H1 (cell line): ENCODE data around the gene PRDM5. TPM values are rescaled to one million over a fixed set of nuclear protein-coding genes. Genes with fewer than 3 reads are reported as not detected.

Experiments
- CTCF ChIA-PET: fragments of 300-600 bp; sonication (Branson Sonifier 250); formaldehyde crosslinking; loops from one replicate; lab custom pipeline; 2021; ENCODE audit not compliant: partially characterized antibody; lab: Charles Lee
- POLR2A ChIA-PET: fragments of 300-600 bp; sonication (Branson Sonifier 250); formaldehyde crosslinking; loops from one replicate; lab custom pipeline; 2021; ENCODE audit warnings: inconsistent platforms; ENCODE audit not compliant: partially characterized antibody; lab: Charles Lee
- DNase-seq, 2 experiments: peaks; one replicate each; pipeline versions ENCODE4 v3.0.0 to v3.0.0-alpha.2; 2010 to 2022; ENCODE audit warnings: low spot score in 2 of 2, low read depth in 1 of 2, mixed read lengths in 1 of 2
- FAIRE-seq: peaks from 2 replicates; lab custom pipeline; 2011; peaks lifted over from hg19 to GRCh38; lab: Jason Lieb, UNC
- H2AFZ ChIP-seq: 2 replicates; pipeline ENCODE4 v1.8.1; 2012; ENCODE audit warnings: low read length, inconsistent platforms
- H2AK5ac ChIP-seq: 2 replicates; pipeline ENCODE4 v1.6.1; 2013; ENCODE audit warnings: low read depth, low read length
- H2BK120ac ChIP-seq: replicated peaks from 2 replicates; pipeline ENCODE3; 2013; ENCODE audit warnings: low read depth, low read length, inconsistent platforms
- H2BK12ac ChIP-seq: 2 replicates; pipeline ENCODE4 v1.6.1; 2013; ENCODE audit warnings: low read depth, low read length
- H2BK15ac ChIP-seq: 2 replicates; pipeline ENCODE4 v1.6.1; 2013; ENCODE audit warnings: low read length
- H2BK20ac ChIP-seq: 2 replicates; pipeline ENCODE4 v1.6.1; 2013; ENCODE audit warnings: low read length
- H2BK5ac ChIP-seq: 2 replicates; pipeline ENCODE4 v1.6.1; 2013; ENCODE audit warnings: low read depth, low read length
- H3K14ac ChIP-seq: 2 replicates; pipeline ENCODE4 v1.6.1; 2013; ENCODE audit warnings: inconsistent platforms; ENCODE audit not compliant: insufficient read length
- H3K18ac ChIP-seq: 2 replicates; pipeline ENCODE4 v1.6.1; 2013; ENCODE audit warnings: low read length; ENCODE audit errors: extremely low read depth
- H3K23ac ChIP-seq: 2 replicates; pipeline ENCODE4 v1.6.1; 2013; ENCODE audit warnings: inconsistent platforms; ENCODE audit not compliant: insufficient read length
- H3K23me2 ChIP-seq: 2 replicates; pipeline ENCODE4 v1.6.1; 2013; ENCODE audit warnings: low read depth, low read length
- H3K27ac ChIP-seq: 2 replicates; pipeline ENCODE4 v1.6.1; 2011; ENCODE audit warnings: low read depth, low read length, inconsistent platforms
- H3K27me3 ChIP-seq, 4 experiments: replicated peaks in 1 of 4; 1 replicate in 1 of 4; 2 replicates in 3 of 4; pipeline versions ENCODE4 v1.6.1 to v1.8.1; 2011 to 2013; ENCODE audit warnings: low read length in 3 of 4, mild to moderate bottlenecking in 3 of 4, inconsistent platforms in 2 of 4, mixed read lengths in 2 of 4, moderate library complexity in 1 of 4; ENCODE audit not compliant: control insufficient read depth in 3 of 4, insufficient read depth in 3 of 4; ENCODE audit errors: extremely low read depth in 1 of 4
- H3K36me3 ChIP-seq, 4 experiments: 2 replicates each; pipeline versions ENCODE4 v1.6.1 to v1.8.1; 2011 to 2013; ENCODE audit warnings: mild to moderate bottlenecking in 4 of 4, low read length in 3 of 4, moderate library complexity in 2 of 4, control low read depth in 1 of 4, inconsistent platforms in 1 of 4; ENCODE audit not compliant: insufficient read depth in 4 of 4, control insufficient read depth in 2 of 4
- H3K4ac ChIP-seq: replicated peaks from 2 replicates; pipeline ENCODE3; 2013; ENCODE audit warnings: low read length, low read depth, mixed read lengths, inconsistent platforms; ENCODE audit not compliant: insufficient read length
- H3K4me1 ChIP-seq, 4 experiments: replicated peaks in 1 of 4; 1 replicate in 1 of 4; 2 replicates in 3 of 4; pipeline versions ENCODE4 v1.6.1 to v1.8.1; 2011 to 2013; ENCODE audit warnings: low read length in 3 of 4, inconsistent platforms in 2 of 4, mixed read lengths in 1 of 4; ENCODE audit not compliant: insufficient read depth in 4 of 4, control insufficient read depth in 3 of 4
- H3K4me2 ChIP-seq, 2 experiments: 2 replicates each; pipeline versions ENCODE4 v1.6.1 to v1.8.1; 2011 to 2013; ENCODE audit warnings: low read depth in 2 of 2, low read length in 2 of 2, control low read depth in 1 of 2, inconsistent platforms in 1 of 2, mild to moderate bottlenecking in 1 of 2; ENCODE audit not compliant: insufficient read depth in 1 of 2
- H3K4me3 ChIP-seq, 4 experiments: fragments of 200-600, 300-600 bp in 1 of 4; sonication (generic), shearing (Covaris generic), sonication (Bioruptor Twin) in 1 of 4; 2 replicates each; pipeline versions ENCODE4 v1.5.1 to v1.8.1; 2011 to 2016; ENCODE audit warnings: low read length in 4 of 4, low read depth in 3 of 4, control low read depth in 2 of 4, inconsistent platforms in 2 of 4, mild to moderate bottlenecking in 2 of 4, mixed read lengths in 1 of 4, moderate library complexity in 1 of 4; ENCODE audit not compliant: insufficient read depth in 2 of 4; ENCODE audit errors: extremely low read depth in 1 of 4
- H3K56ac ChIP-seq: replicated peaks from 2 replicates; pipeline ENCODE3; 2013; ENCODE audit warnings: low read depth, mild to moderate bottlenecking, mixed read lengths, low read length, inconsistent platforms; ENCODE audit not compliant: insufficient read length
- H3K79me1 ChIP-seq: 2 replicates; pipeline ENCODE4 v1.6.1; 2013; ENCODE audit warnings: low read depth, low read length, control low read depth
- H3K79me2 ChIP-seq, 2 experiments: 2 replicates each; pipeline versions ENCODE4 v1.6.1 to v1.8.1; 2012 to 2013; ENCODE audit warnings: low read length in 2 of 2, mild to moderate bottlenecking in 2 of 2, inconsistent platforms in 1 of 2; ENCODE audit not compliant: insufficient read depth in 2 of 2, control insufficient read depth in 1 of 2
- H3K9ac ChIP-seq, 4 experiments: replicated peaks in 1 of 4; 1 replicate in 1 of 4; 2 replicates in 3 of 4; pipeline versions ENCODE4 v1.6.1 to v1.8.1; 2011 to 2013; ENCODE audit warnings: low read depth in 3 of 4, low read length in 3 of 4, control low read depth in 2 of 4, mild to moderate bottlenecking in 2 of 4, moderate library complexity in 2 of 4, inconsistent platforms in 1 of 4; ENCODE audit errors: extremely low read depth in 1 of 4
- H3K9me3 ChIP-seq, 2 experiments: 2 replicates each; pipeline versions ENCODE4 v1.6.1 to v1.8.1; 2012 to 2013; ENCODE audit warnings: mild to moderate bottlenecking in 2 of 2, moderate library complexity in 2 of 2, control low read depth in 1 of 2, inconsistent platforms in 1 of 2, low read depth in 1 of 2, low read length in 1 of 2, mixed read lengths in 1 of 2; ENCODE audit not compliant: insufficient read depth in 2 of 2
- H4K20me1 ChIP-seq, 2 experiments: replicated peaks in 1 of 2; 2 replicates each; pipeline versions ENCODE3 to v1.8.1; 2011 to 2013; ENCODE audit warnings: inconsistent platforms in 2 of 2, low read length in 2 of 2, mild to moderate bottlenecking in 1 of 2; ENCODE audit not compliant: insufficient read depth in 2 of 2, control insufficient read depth in 1 of 2
- H4K5ac ChIP-seq: 2 replicates; pipeline ENCODE4 v1.6.1; 2013; ENCODE audit warnings: low read length, low read depth, mixed read lengths, inconsistent platforms; ENCODE audit not compliant: insufficient read length
- H4K8ac ChIP-seq: 2 replicates; pipeline ENCODE4 v1.8.0; 2013; ENCODE audit warnings: mild to moderate bottlenecking, moderate library complexity, low read length, inconsistent platforms; ENCODE audit not compliant: insufficient read depth; ENCODE audit errors: extremely low read depth
- H4K91ac ChIP-seq: replicated peaks from 2 replicates; pipeline ENCODE3; 2013; ENCODE audit warnings: low read length, mixed read lengths, inconsistent platforms; ENCODE audit not compliant: insufficient read length
- BRCA1 ChIP-seq: IDR thresholded peaks from 2 replicates; pipeline ENCODE4 v1.6.1; 2012; ENCODE audit warnings: low read depth, low read length, improper control_type of control experiment
- CBX5 ChIP-seq: fragments of 300-800, 300-1000 bp; sonication (generic); IDR thresholded peaks from 2 replicates; pipeline ENCODE4 v1.7.1; 2016; ENCODE audit warnings: antibody characterized with exemption, low read length, low read depth
- CHD1 ChIP-seq: IDR thresholded peaks from 2 replicates; pipeline ENCODE4 v1.6.1; 2012; ENCODE audit warnings: low read depth, low read length, improper control_type of control experiment
- HDAC2 ChIP-seq, 2 experiments: fragments of 300-600 bp in 1 of 2; sonication (generic) in 1 of 2; IDR thresholded peaks; 2 replicates each; pipeline ENCODE4 v1.6.1; 2011 to 2012; ENCODE audit warnings: low read depth in 2 of 2, low read length in 2 of 2, mild to moderate bottlenecking in 2 of 2, moderate library complexity in 2 of 2, borderline replicate concordance in 1 of 2, inconsistent platforms in 1 of 2
- JUND ChIP-seq: IDR thresholded peaks from 2 replicates; pipeline ENCODE4 v1.6.1; 2011; ENCODE audit warnings: mild to moderate bottlenecking, improper control_type of control experiment, low read length
- NANOG ChIP-seq: IDR thresholded peaks from 2 replicates; pipeline ENCODE4 v1.6.1; 2011; ENCODE audit warnings: low read length, low read depth, mild to moderate bottlenecking, inconsistent platforms; ENCODE audit not compliant: insufficient read depth, poor library complexity, severe bottlenecking
- SIN3A ChIP-seq, 2 experiments: IDR thresholded peaks in 1 of 2; conservative IDR thresholded peaks in 1 of 2; 2 replicates each; pipeline ENCODE4 v1.6.1; 2011 to 2012; ENCODE audit warnings: low read length in 2 of 2, improper control_type of control experiment in 1 of 2, low read depth in 1 of 2, mild to moderate bottlenecking in 1 of 2
- SIRT6 ChIP-seq: IDR thresholded peaks from one replicate; pipeline ENCODE4 v1.7.1; 2012; ENCODE audit warnings: low read length, inconsistent platforms
- SRF ChIP-seq: IDR thresholded peaks from 2 replicates; pipeline ENCODE4 v1.6.1; 2011; ENCODE audit warnings: mild to moderate bottlenecking, low read depth, low read length, moderate library complexity
- TAF1 ChIP-seq: IDR thresholded peaks from 2 replicates; pipeline ENCODE4 v1.6.1; 2011; ENCODE audit warnings: mild to moderate bottlenecking, low read depth, low read length
- ZNF274 ChIP-seq: IDR thresholded peaks from 2 replicates; pipeline ENCODE4 v1.7.0; 2012; ENCODE audit warnings: low read length, borderline replicate concordance; ENCODE audit errors: extremely low read depth
- WGBS, 2 experiments: shearing (Covaris generic) in 1 of 2; methylation state at CpG; one replicate each; pipeline versions ENCODE4 v1.1.6 to v1.1.7; 2013 to 2015; ENCODE audit warnings: low lambda C conversion rate in 2 of 2, mixed read lengths in 2 of 2, inconsistent platforms in 1 of 2, low coverage in 1 of 2, missing lambda C conversion rate in 1 of 2; ENCODE audit not compliant: insufficient replicate concordance in 2 of 2, insufficient coverage in 1 of 2, insufficient read length in 1 of 2; ENCODE audit errors: extremely low coverage in 1 of 2, missing lambda C conversion rate in 1 of 2; 5-methylcytosine and 5-hydroxymethylcytosine counted together
- polyA plus RNA-seq, 7 experiments: library from polyadenylated mRNA; depleted of rRNA in 3 of 7; stranded (reverse) in 5 of 7; unstranded in 2 of 7; fragments of >200 nt in 5 of 7; fragments of 200-250 nt in 2 of 7; gene quantifications; 1 replicate in 5 of 7; 2 replicates in 1 of 7; 4 replicates in 1 of 7; pipeline versions ENCODE4 v1.2.1 to v1.2.3, GENCODE V29; 2011 to 2013; ENCODE audit warnings: missing spikeins in 2 of 7, mixed read lengths in 2 of 7
- total RNA-seq: library from RNA; stranded (reverse); fragmentation: NEBNext Ultra II Directional; extraction: Animal tissue kit (Norgen Biotek cat#: 25700); gene quantifications from 2 replicates; pipeline ENCODE4 v1.2.1, GENCODE V29; 2021
- TF ChIP-seq, protein P1 (sequence below): IDR thresholded peaks from 2 replicates; pipeline ENCODE4 v1.6.1; 2011; ENCODE audit warnings: low read depth, mild to moderate bottlenecking, low read length; ENCODE audit not compliant: insufficient read depth
- TF ChIP-seq, protein P2 (sequence below): IDR thresholded peaks from 2 replicates; pipeline ENCODE4 v1.6.1; 2012; ENCODE audit warnings: inconsistent platforms

PRDM5 gene
- total and polyA plus RNA-seq, 2 of the 8 experiments (the other 6 are each of a cell fraction or from before 2014, with no cell fraction given) = 8.2 to 23.4 TPM

DNA sequence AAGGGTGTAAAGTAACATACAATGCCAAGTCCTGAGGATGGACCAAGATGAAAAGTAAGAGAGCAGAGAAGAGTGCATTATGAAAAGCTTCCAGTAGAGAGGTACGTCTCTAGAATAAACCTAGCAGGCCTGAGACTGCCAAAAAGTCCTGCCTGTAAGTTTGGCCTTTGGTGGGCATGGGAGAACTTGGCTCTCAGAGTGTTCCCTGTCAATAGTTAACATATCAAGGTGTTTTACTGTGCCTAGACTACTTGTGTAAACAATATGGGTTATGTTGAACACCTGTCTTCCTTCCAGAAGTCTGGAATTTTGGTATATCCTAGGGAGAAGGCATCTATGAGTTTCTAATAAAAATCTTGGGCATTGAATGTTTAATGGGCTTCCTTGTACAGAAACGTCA is 60.1 kb downstream of the PRDM5 start:
- no peak overlapping the region; the same call in 1 of the 2 replicates for H4K8ac ChIP-seq
- H3K4me3 ChIP-seq = no peak overlapping the region
- no peak overlapping the region for H3K4ac ChIP-seq
- H2BK120ac ChIP-seq = no peak overlapping the region
- WGBS, 2 experiments = 88% methylated on average over 2 of the region's 2 CpGs; no CpG with 5 or more reads in 1 of the 2 experiments
- peaks cover 0 to 10% (median 8%) of the 10 kb centered on the region in 4 experiments; a peak in 4 of 7 replicates for H3K4me1 ChIP-seq
- CTCF ChIA-PET = interaction anchor here (3.5 kb wide), 1 partner anchor 9 kb away, joined by 20 read pairs; no protein-coding TSS in a partner anchor
- FAIRE-seq (no peak), DNase-seq (no peak)
- H2BK5ac ChIP-seq = no peak overlapping the region
- peaks cover 0 to 8% of the 10 kb centered on the region in 2 experiments; a peak in 1 of 4 replicates for H3K79me2 ChIP-seq
- no peak overlapping the region for H2BK15ac ChIP-seq
- H2AK5ac ChIP-seq = no peak overlapping the region
- no peaks in the 10 kb centered on the region for H4K20me1 ChIP-seq
- H3K27me3 ChIP-seq = no peaks in the 10 kb centered on the region
- H3K9ac ChIP-seq = no peak overlapping the region
- no peak overlapping the region for H4K91ac ChIP-seq
- H2BK12ac ChIP-seq = no peak overlapping the region
- H3K23ac ChIP-seq = no peak overlapping the region
- no peak overlapping the region for H4K5ac ChIP-seq
- H2AFZ ChIP-seq = no peak overlapping the region
- H3K18ac ChIP-seq = no peak overlapping the region
- no peak overlapping the region for H3K56ac ChIP-seq
- no peaks in the 10 kb centered on the region for H3K36me3 ChIP-seq
- H3K79me1 ChIP-seq = no peaks in the 10 kb centered on the region; the same call in 1 of the 2 replicates
- POLR2A ChIA-PET = no interaction called here
- no peak overlapping the region for H2BK20ac ChIP-seq
- no peaks in the 10 kb centered on the region for H3K23me2 ChIP-seq
- no peaks in the 10 kb centered on the region for H3K9me3 ChIP-seq
- H3K27ac ChIP-seq = no peak overlapping the region
- no peak overlapping the region for H3K14ac ChIP-seq
- H3K4me2 ChIP-seq = no peak overlapping the region
- TF ChIP-seq BRCA1 (no peak), JUND (no peak), CBX5 (no peak), TAF1 (no peak), CHD1 (no peak), SIRT6 (no peak), HDAC2 (IDR thresholded peaks at IDR 0.05; ENCODE audit: borderline replicate concordance in 1 of 2, low read depth in 2 of 2, low read length in 2 of 2) (no peak), SIN3A (conservative IDR thresholded peaks at IDR 0.05 in 1 of 2, IDR thresholded peaks at IDR 0.05 in 1 of 2; ENCODE audit: low read depth in 1 of 2, low read length in 2 of 2) (no peak), SRF (no peak), NANOG (no peak), ZNF274 (no peak)
- TF ChIP-seq, protein P1, sequence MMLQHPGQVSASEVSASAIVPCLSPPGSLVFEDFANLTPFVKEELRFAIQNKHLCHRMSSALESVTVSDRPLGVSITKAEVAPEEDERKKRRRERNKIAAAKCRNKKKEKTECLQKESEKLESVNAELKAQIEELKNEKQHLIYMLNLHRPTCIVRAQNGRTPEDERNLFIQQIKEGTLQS = no peak
- TF ChIP-seq, protein P2, sequence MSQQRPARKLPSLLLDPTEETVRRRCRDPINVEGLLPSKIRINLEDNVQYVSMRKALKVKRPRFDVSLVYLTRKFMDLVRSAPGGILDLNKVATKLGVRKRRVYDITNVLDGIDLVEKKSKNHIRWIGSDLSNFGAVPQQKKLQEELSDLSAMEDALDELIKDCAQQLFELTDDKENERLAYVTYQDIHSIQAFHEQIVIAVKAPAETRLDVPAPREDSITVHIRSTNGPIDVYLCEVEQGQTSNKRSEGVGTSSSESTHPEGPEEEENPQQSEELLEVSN = no peak
